ENCODE results near the gene NDP.
"Not testable (repeated sequence)": the region's sequence is repeated elsewhere in the genome, so short reads cannot be mapped to it uniquely, and the experiment has no call there.

NDP gene

GRCh38 chrX:43970528-43970927, 2.7 kb downstream of the NDP start:
- no peak for DNase-seq (ENCODE audit: low read depth)

GRCh38 chrX:43969504-43970501, 3.4 kb downstream of the NDP start:
- DNase-seq (ENCODE audit: low read depth): peak; percentile 88

- no peak for DNase-seq (ENCODE audit: low read depth)
Observed at GRCh38 chrX:43968359-43968781, 4.8 kb downstream of the NDP start.

- DNase-seq (ENCODE audit: low read depth): no peak
Observed at GRCh38 chrX:43964936-43965335, 8.3 kb downstream of the NDP start.

- DNase-seq (ENCODE audit: low read depth): no peak
Observed at GRCh38 chrX:43963726-43964125, 9.5 kb downstream of the NDP start.

- no peak for DNase-seq (ENCODE audit: low read depth)
Observed at GRCh38 chrX:43962636-43963035, 10.6 kb downstream of the NDP start.

- no peak for DNase-seq (ENCODE audit: low read depth)
Observed at GRCh38 chrX:43961699-43962098, 11.5 kb downstream of the NDP start.

GRCh38 chrX:43958529-43958928, 14.7 kb downstream of the NDP start:
- peak; percentile 72 for DNase-seq (ENCODE audit: low read depth)

- no peak for DNase-seq (ENCODE audit: low read depth)
Observed at GRCh38 chrX:43956034-43956433, 17.2 kb downstream of the NDP start.

- peak; percentile 49 for DNase-seq (ENCODE audit: low read depth)
Observed at GRCh38 chrX:43953218-43953617, 20.0 kb downstream of the NDP start.

- DNase-seq (ENCODE audit: low read depth): no peak
Observed at GRCh38 chrX:43949669-43950068, 23.5 kb downstream of the NDP start.

GRCh38 chrX:43940816-43941474, 32.2 kb downstream of the NDP start:
- peak; percentile 31 for DNase-seq (ENCODE audit: low read depth)

- DNase-seq (ENCODE audit: low read depth): peak; percentile 0
Observed at GRCh38 chrX:43939187-43939926, 33.8 kb downstream of the NDP start.

GRCh38 chrX:43922032-43922431, 51.2 kb downstream of the NDP start:
- DNase-seq (ENCODE audit: low read depth): not testable (repeated sequence)

- DNase-seq (ENCODE audit: low read depth): not testable (repeated sequence)
Observed at GRCh38 chrX:43910772-43911171, 62.4 kb downstream of the NDP start.

- peak; percentile 0 for DNase-seq (ENCODE audit: low read depth)
Observed at GRCh38 chrX:43910012-43910411, 63.2 kb downstream of the NDP start.

- no peak for DNase-seq (ENCODE audit: low read depth)
Observed at GRCh38 chrX:43909141-43909540, 64.0 kb downstream of the NDP start.

- DNase-seq (ENCODE audit: low read depth): no peak
Observed at GRCh38 chrX:43899878-43900815, 73.0 kb downstream of the NDP start.
